ENCODE measurements around the gene ASGR2.
"Not testable (repeated sequence)": the region's sequence is repeated elsewhere in the genome, so short reads cannot be mapped to it uniquely, and the experiment has no call there.

ASGR2 gene, protein sequence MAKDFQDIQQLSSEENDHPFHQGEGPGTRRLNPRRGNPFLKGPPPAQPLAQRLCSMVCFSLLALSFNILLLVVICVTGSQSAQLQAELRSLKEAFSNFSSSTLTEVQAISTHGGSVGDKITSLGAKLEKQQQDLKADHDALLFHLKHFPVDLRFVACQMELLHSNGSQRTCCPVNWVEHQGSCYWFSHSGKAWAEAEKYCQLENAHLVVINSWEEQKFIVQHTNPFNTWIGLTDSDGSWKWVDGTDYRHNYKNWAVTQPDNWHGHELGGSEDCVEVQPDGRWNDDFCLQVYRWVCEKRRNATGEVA

GRCh38 chr17:7114241-7114874, at the start of gene ASGR2:
Gene ASGR2, minus strand, starts transcription at chr17:7114822. Its CDS starts 582 bp downstream, at chr17:7114240.
- no peak for DNase-seq

DNA sequence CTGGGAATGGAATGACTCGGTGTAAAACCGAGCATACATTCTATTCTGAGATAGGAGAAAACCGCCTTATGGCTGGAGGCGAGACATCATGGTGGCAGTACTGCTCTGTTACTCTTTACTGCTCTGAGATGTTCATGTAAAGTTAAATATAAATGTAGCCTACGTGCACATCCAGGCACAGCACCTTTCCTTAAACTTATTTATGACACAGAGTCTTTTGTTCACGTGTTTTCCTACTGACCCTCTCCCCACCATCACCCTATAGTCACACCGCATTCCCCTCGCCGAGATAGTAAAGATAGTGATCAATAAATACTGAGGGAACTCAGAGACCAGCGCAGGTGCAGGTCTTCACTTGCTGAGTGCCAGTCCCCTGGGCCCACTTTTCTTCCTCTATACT, 44.9 kb upstream of the ASGR2 start:
- DNase-seq, result not testable (repeated sequence)

- DNase-seq, result not testable (repeated sequence)
Measured at GRCh38 chr17:7158424-7158823, 43.8 kb upstream of the ASGR2 start.

DNA sequence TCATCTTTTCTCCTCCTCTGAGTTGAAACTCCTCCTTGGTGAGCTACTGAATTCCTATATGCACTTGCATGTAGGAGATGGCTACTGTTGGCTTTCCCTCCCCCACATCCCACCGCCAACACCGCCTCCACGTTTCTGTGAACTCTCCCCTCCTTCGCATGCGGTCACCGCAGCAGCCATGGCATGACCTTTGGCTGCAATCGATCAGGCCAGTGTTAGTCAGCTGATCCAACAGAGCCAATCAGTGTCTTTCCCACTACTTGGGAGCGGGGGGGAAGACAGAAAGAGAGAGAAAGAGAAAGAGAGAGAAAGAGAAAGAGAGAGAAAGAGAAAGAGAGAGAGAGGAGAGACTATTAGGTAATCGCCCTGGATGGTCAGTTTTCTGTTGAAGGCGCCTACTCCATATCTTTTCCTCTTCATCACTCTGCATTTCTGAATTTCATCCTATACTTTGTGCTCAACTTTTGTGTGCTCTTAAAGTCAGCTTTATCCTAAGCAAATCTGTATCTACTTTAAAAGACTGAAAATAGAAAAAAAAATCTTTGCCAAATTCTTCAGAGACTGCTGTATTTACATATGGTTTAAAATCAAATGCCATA, 41.8 kb upstream of the ASGR2 start:
- no peak for DNase-seq

DNA sequence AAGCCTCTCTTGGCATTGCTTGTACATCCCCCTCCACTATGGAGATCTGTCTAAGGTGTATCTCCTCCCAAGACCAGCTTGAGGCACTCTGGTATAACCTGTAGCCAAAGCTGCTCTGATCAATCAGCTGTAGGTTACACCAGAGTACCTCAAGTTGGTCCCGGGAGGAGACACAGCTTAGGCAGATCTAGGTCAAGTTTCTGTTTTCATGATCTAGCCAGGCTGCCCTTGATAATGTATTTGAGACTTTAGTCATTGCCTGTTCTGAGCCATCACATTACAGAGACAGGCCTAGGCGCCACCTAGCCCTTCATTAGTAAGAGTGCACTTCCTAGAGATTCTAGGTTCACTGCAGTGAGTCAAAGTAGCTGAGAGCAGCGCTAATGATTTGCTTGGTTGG, 33.1 kb upstream of the ASGR2 start:
- DNase-seq, result no peak

- DNase-seq, result no peak
Measured at GRCh38 chr17:7146115-7146514, 31.5 kb upstream of the ASGR2 start.

DNA sequence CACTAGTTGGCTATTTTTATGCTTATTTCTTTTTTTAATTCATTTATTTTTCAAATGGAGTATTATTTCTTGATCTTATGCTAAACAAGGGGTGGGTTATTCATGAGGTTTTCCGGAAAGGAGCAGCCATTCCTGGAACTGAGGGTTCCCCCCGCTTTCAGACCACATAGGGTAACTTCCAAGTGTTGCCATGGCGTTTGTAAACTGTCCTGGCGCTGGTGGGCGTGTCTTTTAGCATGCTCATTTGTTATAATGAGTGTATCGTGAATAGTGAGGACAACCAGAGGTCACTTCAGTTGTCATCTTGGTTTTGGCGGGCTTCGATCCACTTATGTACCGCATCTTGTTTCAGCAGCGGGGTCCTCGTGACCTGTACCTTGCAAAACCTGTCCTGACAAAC, 29.6 kb upstream of the ASGR2 start:
- no peak for DNase-seq

- DNase-seq, result no peak
Measured at GRCh38 chr17:7141824-7142223, 27.2 kb upstream of the ASGR2 start.

DNA sequence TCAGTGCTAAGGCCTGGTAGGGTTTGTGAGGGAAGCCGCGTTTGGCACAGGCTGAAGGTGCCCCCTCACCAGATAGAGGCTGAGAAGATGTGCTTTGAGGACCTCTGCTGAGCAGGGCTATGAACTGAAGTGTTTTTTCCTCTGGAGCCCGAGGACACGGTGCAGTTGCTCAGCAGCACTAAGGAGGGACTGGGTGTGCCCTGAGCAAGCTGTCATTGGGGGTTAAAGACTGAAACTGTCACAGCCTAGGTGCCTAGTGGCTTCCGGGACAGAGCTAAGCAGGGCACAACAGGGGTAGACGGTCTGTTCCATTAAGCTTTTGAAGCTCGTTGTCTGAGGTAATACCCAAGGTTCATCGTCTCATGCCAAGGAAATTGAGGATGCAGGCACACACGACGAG, 24.8 kb upstream of the ASGR2 start:
- no peak for DNase-seq

GRCh38 chr17:7138800-7139381, 24.3 kb upstream of the ASGR2 start:
- no peak for DNase-seq

GRCh38 chr17:7137171-7137943, 22.7 kb upstream of the ASGR2 start:
- DNase-seq, result no peak

- DNase-seq, result no peak
Measured at GRCh38 chr17:7136266-7136877, 21.8 kb upstream of the ASGR2 start.

GRCh38 chr17:7133916-7134315, 19.3 kb upstream of the ASGR2 start:
- no peak for DNase-seq

DNA sequence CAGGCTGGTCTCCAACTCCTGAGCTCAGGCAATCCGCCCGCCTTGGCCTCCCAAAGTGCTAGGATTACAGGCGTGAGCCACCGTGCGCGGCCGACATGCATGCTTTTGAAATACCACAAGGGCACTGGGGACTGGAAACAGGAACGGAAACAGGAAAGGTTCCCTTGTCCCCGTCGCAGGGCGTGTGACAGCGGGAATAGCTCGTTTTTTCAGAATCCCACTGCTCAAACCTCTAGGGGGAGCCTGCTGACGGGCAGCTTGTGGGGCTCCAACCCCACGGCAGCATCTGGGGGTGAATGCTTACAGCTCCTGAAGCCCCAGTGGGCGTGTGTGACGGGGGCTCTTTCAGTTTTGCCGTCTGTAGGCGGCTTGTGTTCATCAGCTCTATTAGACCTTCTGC, 18.8 kb upstream of the ASGR2 start:
- no peak for DNase-seq

DNA sequence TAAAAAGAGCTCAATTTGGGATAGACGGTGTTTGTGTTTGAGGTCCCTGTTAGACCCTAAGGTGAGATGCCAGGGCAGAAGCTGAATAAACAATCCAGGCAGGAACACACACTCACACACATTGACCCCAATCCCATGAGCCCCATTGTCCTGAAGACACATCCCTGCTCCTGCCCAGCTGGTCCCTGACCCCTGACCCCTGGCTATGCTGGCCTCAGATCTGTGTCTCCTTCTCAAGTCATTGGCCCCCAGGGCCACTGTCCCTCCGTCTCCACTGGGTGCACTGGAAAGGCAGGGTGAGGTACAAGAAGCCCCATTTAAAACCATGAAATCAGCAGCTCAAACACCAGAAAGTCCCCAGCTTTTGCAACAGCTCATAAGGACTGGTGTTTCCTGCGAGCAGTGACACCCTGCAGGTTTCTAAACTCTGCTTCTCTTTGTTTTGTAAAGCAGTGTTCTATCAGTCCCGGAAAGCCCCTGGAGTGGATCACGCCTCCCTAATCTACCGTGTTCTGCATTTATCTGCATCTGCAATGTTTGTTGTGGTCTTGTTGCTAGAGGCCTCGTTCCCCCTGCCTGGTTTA, 18.0 kb upstream of the ASGR2 start:
- no peak for DNase-seq

DNA sequence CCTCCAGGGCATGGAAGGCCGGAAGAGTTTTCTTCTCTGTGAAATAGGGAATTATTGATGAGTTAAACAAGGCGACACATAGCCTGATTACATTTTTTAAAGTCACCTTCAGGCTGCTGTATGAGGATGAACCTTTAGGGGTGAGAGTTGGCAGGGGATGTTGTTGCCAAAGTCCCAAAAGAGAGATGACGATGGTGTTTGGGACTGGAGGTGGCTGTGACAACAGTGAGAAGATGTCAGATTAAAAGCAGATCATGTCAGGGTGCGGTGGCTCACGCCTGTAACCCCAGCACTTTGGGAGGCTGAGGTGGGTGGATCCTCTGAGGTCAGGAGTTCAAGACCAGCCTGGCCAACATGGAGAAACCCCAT, 16.8 kb upstream of the ASGR2 start:
- DNase-seq, result no peak

- no peak for DNase-seq
Measured at GRCh38 chr17:7130621-7131422, 16.2 kb upstream of the ASGR2 start.

DNA sequence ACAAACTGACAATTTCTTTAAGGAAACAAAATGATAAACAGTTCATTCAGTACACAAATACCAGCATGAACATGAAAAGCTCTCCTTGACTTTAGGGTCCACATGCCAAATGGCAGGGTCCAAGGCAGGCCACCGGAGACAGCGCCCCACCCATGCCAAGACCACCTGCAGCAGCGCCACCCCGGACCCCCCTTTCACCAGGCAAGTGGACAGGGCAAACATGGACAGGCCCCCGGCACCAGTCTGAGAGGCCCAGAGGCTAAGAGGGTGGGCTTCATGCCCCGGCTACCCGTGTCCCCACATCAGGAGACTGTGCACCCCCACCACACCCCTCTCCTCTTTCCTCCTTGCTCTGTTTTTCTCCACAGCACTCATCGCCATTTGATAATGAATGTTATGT, 14.7 kb upstream of the ASGR2 start:
- DNase-seq, result no peak

- DNase-seq, result no peak
Measured at GRCh38 chr17:7128160-7128559, 13.5 kb upstream of the ASGR2 start.

DNA sequence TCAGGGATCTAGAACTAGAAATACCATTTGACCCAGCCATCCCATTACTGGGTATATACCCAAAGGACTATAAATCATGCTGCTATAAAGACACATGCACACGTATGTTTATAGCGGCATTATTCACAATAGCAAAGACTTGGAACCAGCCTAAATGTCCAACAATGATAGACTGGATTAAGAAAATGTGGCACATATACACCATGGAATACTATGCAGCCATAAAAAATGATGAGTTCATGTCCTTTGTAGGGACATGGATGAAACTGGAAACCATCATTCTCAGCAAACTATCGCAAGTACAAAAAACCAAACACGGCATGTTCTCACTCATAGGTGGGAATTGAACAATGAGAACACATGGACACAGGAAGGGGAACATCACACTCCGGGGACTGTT, 12.9 kb upstream of the ASGR2 start:
- DNase-seq, result not testable (repeated sequence)

GRCh38 chr17:7126386-7126785, 11.8 kb upstream of the ASGR2 start:
- DNase-seq, result not testable (repeated sequence)

DNA sequence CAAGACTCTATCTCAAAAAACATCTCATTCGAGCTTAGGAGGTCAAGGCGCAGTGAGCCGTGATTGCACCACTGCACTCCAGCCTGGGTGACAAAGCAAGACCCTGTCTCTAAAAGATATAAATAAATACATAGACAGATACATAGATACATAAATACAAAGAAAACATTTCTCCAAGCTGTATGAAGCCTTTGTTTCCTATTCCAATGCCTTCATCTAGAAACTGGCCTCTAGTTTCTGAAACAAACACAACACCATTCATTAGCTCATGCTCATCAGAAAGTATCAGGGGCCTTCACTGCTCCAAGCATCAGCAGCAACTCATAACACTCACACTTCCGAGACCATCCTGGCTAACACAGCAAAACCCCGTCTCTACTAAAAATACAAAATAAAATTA, 10.3 kb upstream of the ASGR2 start:
- DNase-seq, result no peak

Measured in NK-92 treated with Interleukin-12 subunit alpha and Interleukin-12 subunit beta, amount 100 ng/mL, for 24 hours (cell line).